Adrenal gland (tissue), 12 donors: ENCODE results near the gene SULT2A1. TPM values are rescaled to one million over a fixed set of nuclear protein-coding genes. Genes with fewer than 3 reads are reported as not detected.
"Not testable (repeated sequence)": the region's sequence is repeated elsewhere in the genome, so short reads cannot be mapped to it uniquely, and the experiment has no call there.

Experiments
- DNase-seq, 7 donors: peaks; one replicate each; pipeline ENCODE4 v3.0.0-alpha.2; 2019 to 2020
- H3K27ac ChIP-seq, 5 donors: fragments of 200-600 bp; sonication (generic) in 4 of 5; 1 replicate in 3 of 5; 2 replicates in 2 of 5; pipeline versions ENCODE4 v1.5.1 to v1.8.0; 2016 to 2020; ENCODE audit warnings: mild to moderate bottlenecking in 1 of 5
- H3K27me3 ChIP-seq: fragments of 200-600 bp; 2 replicates; pipeline ENCODE4 v1.8.0; 2021
- H3K36me3 ChIP-seq, 2 donors: fragments of 200-600 bp; replicated peaks in 1 of 2; 1 replicate in 1 of 2; 2 replicates in 1 of 2; pipeline versions ENCODE4 v1.5.1 to v1.8.0; 2018 to 2022
- H3K4me1 ChIP-seq, 2 donors: fragments of 200-600 bp; replicated peaks in 1 of 2; 1 replicate in 1 of 2; 2 replicates in 1 of 2; pipeline versions ENCODE4 v1.5.1 to v1.8.0; 2018 to 2021
- H3K4me3 ChIP-seq, 4 donors: fragments of 200-600 bp; sonication (generic) in 3 of 4; one replicate each; pipeline ENCODE4 v1.5.1; 2016 to 2018
- H3K9me3 ChIP-seq, 3 donors: fragments of 200-600 bp; sonication (generic) in 1 of 3; replicated peaks in 1 of 3; 1 replicate in 2 of 3; 2 replicates in 1 of 3; pipeline versions ENCODE4 v1.5.1 to v1.8.0; 2016 to 2021
- POLR2A ChIP-seq, 2 donors: fragments of 450-650 bp; IDR thresholded peaks; one replicate each; pipeline ENCODE4 v1.6.1; 2017; ENCODE audit warnings: antibody characterized with exemption in 2 of 2, mild to moderate bottlenecking in 2 of 2, moderate library complexity in 1 of 2
- WGBS, 4 donors: extraction: QIAGEN DNeasy Blood & Tissue Kit in 2 of 4; methylation state at CpG; one replicate each; pipeline versions ENCODE4 v1.1.5 to v1.1.7; 2013 to 2017; 5-methylcytosine and 5-hydroxymethylcytosine counted together
- intact Hi-C, 2 donors: fragments of 100-400 bp; cut with DNase I; formaldehyde crosslinking; loops; one replicate each; pipeline versions ENCODE4 v1.14.1 to v1.15.0; 2022 to 2023
- polyA plus RNA-seq, 3 donors: library from polyadenylated mRNA; stranded (reverse); fragments of 200-250 nt in 2 of 3; fragments of 350-450 nt in 1 of 3; fragmentation: Illumina TruSeq in 1 of 3; extraction: RNeasy Lipid Tissue Mini Kit (QIAGEN cat#74804) in 1 of 3; gene quantifications; one replicate each; pipeline ENCODE4 v1.2.3, GENCODE V29; 2013 to 2014
- total RNA-seq, 9 donors: library from RNA; depleted of rRNA in 4 of 9; stranded (reverse); fragments of >200 nt in 4 of 9; fragments of 120-200 nt in 1 of 9; fragmentation: NEBNext Ultra II Directional in 1 of 9; extraction: Animal tissue kit (Norgen Biotek cat#: 25700) in 1 of 9; gene quantifications; one replicate each; pipeline versions ENCODE4 v1.1.0 to v1.2.4, GENCODE V29; 2013 to 2023
- TF ChIP-seq, protein P1 (sequence below), 6 experiments: fragments of 450-650 bp in 4 of 6; fragments of 200-600 bp in 2 of 6; sonication (generic) in 1 of 6; IDR thresholded peaks; 1 replicate in 5 of 6; 2 replicates in 1 of 6; pipeline versions ENCODE4 v1.5.1 to v1.8.0; 2016 to 2021; ENCODE audit warnings: antibody characterized with exemption in 6 of 6, mild to moderate bottlenecking in 2 of 6, moderate library complexity in 1 of 6
- donor health status: healthy with polysubstance abuse.
- donor health status: Bipolar disorder and iron deficiency.
- donor health status: DM: yes; HTN: yes; CAD: no.
- donor health status: DM: no; HTN: no; CAD: no.
- donor health status: DM: no; HTN: no; CAD: no.
- donor health status: DM: yes; HTN: yes; CAD: no.

The SULT2A1 gene
- total and polyA plus RNA-seq, 12 donors, result 124 to 5,138 (median 228) TPM

DNA sequence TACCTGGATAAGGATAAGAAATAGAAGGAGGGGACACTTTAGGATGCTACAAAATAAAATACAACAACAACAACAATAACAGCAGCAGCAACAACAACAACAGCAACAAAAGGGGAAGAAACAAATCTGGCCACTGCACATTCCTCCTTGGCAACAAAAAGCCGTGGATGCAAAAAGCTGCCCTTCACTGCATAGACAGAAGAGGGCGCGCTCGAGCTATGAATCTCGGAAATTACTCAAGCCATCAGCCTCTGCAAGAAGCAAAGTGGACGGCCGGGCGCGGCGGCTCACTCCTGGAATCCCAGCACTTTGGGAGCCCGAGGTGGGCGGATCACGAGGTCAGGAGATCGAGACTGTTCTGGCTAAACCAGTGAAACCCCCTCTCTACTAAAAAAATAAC, 23.2 kb upstream of the SULT2A1 start:
- H3K36me3 ChIP-seq, intact Hi-C loops, H3K27ac ChIP-seq, H3K9me3 ChIP-seq, H3K4me3 ChIP-seq, H3K27me3 ChIP-seq, H3K4me1 ChIP-seq: not testable (repeated sequence)
- DNase-seq, result peak; percentile 59 to 94 (median 83)
- TF ChIP-seq, protein P1, sequence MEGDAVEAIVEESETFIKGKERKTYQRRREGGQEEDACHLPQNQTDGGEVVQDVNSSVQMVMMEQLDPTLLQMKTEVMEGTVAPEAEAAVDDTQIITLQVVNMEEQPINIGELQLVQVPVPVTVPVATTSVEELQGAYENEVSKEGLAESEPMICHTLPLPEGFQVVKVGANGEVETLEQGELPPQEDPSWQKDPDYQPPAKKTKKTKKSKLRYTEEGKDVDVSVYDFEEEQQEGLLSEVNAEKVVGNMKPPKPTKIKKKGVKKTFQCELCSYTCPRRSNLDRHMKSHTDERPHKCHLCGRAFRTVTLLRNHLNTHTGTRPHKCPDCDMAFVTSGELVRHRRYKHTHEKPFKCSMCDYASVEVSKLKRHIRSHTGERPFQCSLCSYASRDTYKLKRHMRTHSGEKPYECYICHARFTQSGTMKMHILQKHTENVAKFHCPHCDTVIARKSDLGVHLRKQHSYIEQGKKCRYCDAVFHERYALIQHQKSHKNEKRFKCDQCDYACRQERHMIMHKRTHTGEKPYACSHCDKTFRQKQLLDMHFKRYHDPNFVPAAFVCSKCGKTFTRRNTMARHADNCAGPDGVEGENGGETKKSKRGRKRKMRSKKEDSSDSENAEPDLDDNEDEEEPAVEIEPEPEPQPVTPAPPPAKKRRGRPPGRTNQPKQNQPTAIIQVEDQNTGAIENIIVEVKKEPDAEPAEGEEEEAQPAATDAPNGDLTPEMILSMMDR (IDR thresholded peaks at IDR 0.05), result peak in 3 of 6 experiments; percentile 15 to 56 (median 41)
- 0 to 4% (median 0%) methylated on average over 5 of the region's 14 CpGs for WGBS, 4 donors

DNA sequence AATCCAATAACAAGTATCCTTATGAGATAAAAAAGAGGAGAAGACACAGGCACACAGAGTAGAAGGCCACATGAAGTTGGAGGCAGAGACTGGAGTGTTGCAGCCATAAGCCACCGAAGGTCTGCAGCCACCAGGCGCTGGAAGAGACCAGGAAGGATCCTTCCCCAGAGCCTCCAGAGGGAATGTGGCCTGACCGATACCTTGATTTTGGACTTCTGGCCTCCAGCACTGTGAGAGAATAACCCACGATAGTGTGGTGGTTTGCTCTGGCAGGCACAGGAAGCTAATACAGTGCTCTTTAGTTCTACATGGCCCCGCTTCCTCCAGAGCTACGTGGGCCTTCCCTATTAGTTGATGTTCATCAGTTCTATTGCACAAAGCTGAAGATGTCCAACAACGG, 15.3 kb upstream of the SULT2A1 start:
- no peak overlapping the region for H3K27ac ChIP-seq
- no peak overlapping the region for H3K4me3 ChIP-seq
- intact Hi-C loops, result no loop called here
- H3K9me3 ChIP-seq, result no peaks in the 10 kb centered on the region
- no peaks in the 10 kb centered on the region for H3K36me3 ChIP-seq
- DNase-seq, result peak in 3 of 7 donors; percentile 6 to 13 (median 8)
- 85 to 89% (median 87%) methylated on average over 6 to 7 of the region's 7 CpGs for WGBS, 4 donors
- no peak for TF ChIP-seq POLR2A (IDR thresholded peaks at IDR 0.05)
- TF ChIP-seq, protein P1 (IDR thresholded peaks at IDR 0.05), result no peak
- no peaks in the 10 kb centered on the region for H3K27me3 ChIP-seq
- H3K4me1 ChIP-seq, result no peaks in the 10 kb centered on the region

DNA sequence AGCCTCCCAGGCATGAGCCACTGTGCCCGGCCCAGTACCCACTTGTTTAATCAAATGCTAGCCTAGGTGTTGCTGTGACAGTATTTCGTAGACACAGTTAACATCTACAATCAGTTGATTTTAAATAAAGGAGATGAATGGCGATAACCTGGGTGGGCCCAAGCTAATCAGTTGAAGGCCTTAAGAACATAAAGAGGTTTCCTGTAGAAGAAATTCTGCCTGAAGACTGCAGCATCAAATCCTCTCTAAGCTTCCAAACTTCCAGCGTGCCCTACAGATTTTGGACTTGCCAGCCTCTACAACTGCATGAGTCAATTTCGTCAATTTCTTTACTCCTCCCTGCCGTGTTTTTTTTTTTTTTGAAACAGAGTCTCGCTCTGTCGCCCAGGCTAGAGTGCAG, 13.2 kb upstream of the SULT2A1 start:
- Histone ChIP-seq H3K27me3 (no peaks in the 10 kb centered on the region), H3K4me1 (peaks cover 0 to 5% of the 10 kb centered on the region in 2 donors), H3K4me3 (no peak overlapping the region), H3K27ac (no peak overlapping the region), H3K9me3 (no peaks in the 10 kb centered on the region), H3K36me3 (no peaks in the 10 kb centered on the region)
- peak in 2 of 7 donors; percentile 3 to 7 for DNase-seq
- WGBS, 4 donors, result 88 to 96% (median 94%) methylated on average over 7 to 8 of the region's 8 CpGs
- TF ChIP-seq, protein P1 (IDR thresholded peaks at IDR 0.05), result no peak
- TF ChIP-seq POLR2A (IDR thresholded peaks at IDR 0.05), result no peak
- intact Hi-C loops, result no loop called here

DNA sequence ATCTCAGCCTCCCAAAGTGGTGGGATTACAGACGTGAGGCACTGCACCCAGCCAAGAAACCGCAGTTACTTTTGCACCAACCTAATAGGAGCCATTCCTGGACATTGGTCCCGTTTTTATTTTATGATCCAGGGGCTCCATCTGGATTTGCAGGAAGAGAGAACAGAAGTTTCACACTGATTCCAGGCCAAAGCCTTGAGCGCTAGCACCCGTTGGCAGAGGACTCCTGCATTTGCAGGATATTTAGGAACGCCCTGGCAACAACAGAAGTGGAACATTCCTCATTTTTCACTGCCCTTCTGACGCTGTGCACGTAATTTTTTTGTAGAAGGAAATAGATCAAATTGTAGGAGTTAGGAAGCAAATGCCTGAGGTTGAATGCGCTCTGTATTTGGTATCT, 11.7 kb upstream of the SULT2A1 start:
- Histone ChIP-seq H3K27ac (no peak overlapping the region), H3K27me3 (no peaks in the 10 kb centered on the region), H3K4me1 (peaks cover 0 to 5% of the 10 kb centered on the region in 2 donors), H3K9me3 (no peaks in the 10 kb centered on the region), H3K4me3 (no peak overlapping the region), H3K36me3 (no peaks in the 10 kb centered on the region)
- TF ChIP-seq, protein P1 (IDR thresholded peaks at IDR 0.05), result no peak
- TF ChIP-seq POLR2A (IDR thresholded peaks at IDR 0.05), result no peak
- intact Hi-C loops, result no loop called here
- DNase-seq, result peak in 2 of 7 donors; percentile 5 to 17
- WGBS, 4 donors, result 65 to 76% (median 70%) methylated on average over 9 of the region's 9 CpGs
